Anterior cingulate cortex (tissue), 58 donors: Measurements from ENCODE around the gene KCP.
A peak's percentile ranks its signal among the peaks of the same experiment; 100 is the strongest.
"Not testable (repeated sequence)": the region's sequence is repeated elsewhere in the genome, so short reads cannot be mapped to it uniquely, and the experiment has no call there.

ENCODE experiments used
- DNase-seq, 58 donors: peaks; one replicate each; lab custom pipeline; 2025; lab: John Stamatoyannopoulos, UW

Gene KCP

GRCh38 chr7:128922496-128923410 lies 12.2 kb upstream of the KCP start:
- no peak for DNase-seq

DNA sequence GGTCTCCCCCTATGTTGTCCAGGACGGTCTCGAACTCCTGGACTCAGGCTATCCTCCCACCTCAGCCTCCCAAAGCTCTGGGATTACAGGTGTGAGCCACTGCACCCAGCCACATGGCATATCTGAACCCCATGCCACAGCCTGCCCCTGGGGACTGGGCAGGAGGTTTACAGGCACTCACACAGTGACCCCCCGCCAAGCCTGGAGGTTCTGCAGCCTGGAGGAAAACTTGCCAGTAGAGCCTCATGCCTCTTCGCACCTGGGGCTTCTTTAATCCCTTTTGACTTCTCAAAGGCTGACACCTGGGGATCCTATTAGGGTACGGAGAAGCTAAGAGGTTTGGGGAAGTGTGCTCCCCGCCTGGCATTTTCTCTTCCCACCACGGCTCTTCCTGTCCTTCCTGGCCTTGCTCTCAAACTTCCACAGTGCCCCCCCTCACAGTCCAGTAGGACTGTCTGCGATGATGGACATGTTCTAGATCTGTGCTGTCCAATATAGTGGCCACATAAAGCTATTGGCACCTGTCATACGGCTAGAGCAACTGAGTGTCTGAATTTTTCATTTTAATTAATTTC lies 11.4 kb upstream of the KCP start:
- DNase-seq = no peak

DNA sequence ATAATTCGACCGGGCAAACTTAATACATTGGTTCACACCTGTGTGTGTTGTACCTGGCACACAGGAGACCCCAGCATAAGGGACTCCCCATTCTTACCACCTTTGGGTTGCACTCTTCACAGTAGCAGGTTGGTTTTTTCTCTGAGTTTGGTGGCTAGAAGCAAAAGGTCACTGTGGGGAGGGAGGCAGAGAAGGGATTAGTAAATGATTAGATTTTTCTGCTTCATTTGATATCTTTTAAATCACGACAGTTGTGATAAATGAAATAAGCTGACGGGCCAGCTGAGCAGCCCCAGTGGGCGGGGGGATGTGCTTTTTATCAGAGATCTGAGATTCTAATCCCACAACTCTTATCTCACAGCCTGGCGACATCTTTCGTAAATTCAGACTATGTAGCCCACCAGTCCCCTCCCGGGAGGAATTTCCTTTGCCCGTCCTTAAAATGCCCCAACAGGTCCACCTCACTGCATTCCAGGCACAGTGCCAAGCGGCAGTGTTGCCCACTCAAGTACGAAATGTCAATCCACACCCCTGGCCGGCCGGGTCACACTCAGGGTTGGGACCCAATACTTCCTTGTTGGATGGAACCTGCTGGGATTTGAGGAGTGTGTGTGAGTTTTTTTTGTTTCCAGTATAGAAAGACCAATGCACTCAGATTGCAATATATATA lies 10.5 kb upstream of the KCP start:
- no peak for DNase-seq

GRCh38 chr7:128919881-128920799 lies 9.6 kb upstream of the KCP start:
- peak in 14 of 58 donors; percentile 16 to 68 (median 30) for DNase-seq

GRCh38 chr7:128919241-128919640 lies 8.7 kb upstream of the KCP start:
- DNase-seq = no peak

DNA sequence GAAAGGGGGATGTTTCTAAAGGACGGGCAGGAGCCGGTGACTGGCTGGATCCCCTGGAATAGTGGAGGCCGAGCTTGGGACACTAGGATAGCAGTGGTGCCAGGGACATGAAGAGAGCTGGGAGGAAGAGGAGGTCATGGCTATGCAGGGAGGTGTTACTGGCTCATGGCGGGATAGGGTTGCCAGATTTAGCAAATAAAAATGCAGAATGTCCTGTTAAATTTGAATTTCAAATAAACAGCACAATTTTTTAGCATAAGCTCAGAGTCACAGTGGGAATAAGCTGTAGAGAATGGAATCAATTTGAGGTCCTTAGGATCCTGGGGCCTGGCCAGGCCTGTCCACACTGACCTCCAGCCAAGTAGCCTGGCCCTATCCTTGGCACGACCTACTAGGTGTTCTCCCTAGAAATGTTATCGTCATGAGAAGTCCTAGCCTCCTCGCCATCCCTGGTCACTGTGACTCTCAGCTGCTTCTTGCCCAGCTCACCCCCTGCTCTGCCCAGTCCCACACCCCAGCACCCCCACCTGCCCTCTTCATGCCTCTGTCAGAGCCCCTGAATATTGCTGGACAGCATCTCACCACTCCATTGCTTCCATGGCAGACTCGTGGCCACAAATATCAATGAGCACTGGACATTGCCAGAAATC lies 7.6 kb upstream of the KCP start:
- peak in 1 of 58 donors; percentile 14 for DNase-seq

DNA sequence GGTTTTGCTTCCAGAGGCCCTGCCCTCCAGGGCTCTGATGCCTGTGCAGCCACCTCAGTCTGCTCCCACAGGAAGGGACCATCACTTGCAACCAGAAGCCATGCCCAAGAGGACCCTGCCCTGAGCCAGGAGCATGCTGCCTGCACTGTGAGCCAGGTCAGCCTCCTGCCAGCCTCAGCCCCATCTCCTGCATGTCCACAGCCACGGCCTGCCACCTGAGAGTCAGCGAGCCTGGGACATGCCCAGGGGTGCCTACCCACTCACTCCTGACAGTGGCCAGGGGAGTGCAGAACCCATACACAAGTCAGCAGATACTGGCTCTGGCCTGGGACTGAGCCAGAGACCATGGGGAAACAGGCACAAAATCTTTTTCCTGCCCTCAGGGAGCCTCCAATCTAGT lies 6.6 kb upstream of the KCP start:
- no peak for DNase-seq

DNA sequence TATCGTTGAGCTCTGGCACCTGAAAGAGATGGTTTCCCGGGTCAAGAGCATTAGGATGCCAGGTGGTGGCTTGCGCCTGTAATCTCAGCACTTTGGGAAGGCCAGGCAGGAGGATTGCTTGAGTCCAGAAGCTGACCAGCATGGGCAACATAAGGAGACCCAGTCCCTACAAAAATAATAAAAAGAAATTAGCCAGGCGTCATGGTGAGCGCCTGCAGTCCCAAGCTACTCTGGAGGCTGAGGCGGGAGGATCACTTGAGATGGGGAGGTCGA lies 6.1 kb upstream of the KCP start:
- no peak for DNase-seq

DNA sequence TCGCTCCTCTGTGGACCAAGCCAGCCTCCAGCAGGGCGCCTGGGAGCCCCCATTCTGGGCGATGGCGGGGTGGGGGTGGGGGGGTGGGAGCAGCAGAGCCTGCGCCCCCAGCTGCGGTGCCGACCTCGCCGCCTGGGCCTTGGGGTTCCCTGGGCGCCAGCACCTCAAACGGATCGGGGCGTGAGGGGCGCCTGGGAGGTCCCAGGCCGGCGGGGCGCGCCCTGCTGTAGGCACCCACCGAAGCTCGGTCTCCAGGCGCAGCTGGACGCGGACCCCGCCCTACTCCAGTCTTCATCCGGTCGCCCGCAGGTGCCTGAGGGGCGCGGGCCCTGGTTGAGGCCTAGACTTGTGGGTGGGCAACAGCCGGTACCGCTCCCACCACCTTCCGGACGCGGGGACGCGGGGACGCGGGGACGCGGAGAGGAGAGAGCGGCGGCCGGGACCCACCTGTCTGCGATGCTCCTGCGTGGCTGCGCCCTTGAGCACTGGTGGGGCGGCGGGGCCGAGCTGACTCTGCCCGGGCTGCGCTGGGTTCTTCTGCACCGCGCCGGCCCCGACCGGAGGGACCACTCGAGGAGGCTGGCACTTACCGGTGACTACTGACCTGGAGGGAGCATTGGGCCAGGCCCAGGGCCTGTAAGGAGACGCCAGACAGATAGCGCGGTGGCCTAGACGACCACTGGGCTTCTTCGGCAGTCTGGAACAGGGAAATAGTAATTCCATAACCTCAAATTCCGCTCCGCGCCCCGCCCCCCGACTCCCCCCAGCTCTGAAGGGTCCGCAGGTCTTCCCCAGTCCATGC lies 5.5 kb upstream of the KCP start:
- DNase-seq = no peak

DNA sequence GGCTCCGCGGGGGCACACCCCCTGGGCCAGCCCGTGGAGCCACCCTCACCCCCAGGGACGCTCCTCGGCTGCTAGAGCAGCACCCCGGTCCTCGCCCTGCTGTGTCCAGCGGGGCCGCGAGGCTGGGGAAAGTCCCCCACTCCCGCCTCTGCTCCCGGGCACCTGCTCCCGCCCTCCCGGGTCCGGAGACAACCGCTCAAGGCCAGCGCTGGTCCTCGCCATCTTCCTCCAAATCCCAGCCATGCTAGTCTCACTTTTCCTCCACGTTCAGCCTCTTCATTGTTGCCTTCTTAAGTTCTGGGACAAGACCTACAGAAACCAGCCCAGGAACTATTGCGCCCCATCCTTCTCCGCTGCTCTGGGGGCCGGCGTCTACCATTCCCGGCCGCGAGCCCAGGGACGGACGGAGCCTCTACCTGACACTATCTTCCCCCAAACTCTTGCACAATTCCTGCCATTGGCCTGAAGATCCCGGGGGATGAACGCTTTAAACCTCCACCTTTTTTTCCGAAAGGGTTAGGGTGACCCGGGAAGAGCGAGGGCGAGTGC lies 4.8 kb upstream of the KCP start:
- no peak for DNase-seq

DNA sequence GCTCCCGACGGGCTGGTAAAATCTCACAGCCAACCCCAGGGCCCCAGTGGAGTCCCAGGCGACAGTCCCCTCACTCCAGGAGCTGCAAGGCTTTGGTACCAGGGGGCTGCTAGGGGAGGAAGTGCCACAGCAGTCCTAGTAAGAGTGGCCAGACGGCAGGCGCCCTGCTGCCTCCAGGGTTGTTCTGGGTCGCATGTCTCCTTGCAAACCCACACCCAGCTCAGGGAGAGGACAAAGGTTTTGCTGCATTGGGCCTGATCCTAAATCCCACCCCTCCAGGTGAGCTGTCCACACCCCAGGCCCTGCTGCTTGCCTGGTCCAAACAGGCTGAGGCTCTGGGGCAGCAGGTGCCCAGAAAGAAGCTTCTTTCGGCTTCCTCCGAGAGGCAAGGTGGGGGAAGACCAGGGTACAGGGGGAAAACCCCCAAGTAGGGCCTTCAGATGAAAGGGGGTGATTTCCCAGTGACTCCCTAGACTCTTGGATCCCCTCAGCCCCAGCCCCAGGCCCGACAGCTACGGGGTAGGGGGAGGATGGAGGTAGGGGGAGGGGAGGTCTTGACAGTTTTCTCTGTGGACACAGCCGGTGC lies 4.2 kb upstream of the KCP start:
- DNase-seq = no peak

DNA sequence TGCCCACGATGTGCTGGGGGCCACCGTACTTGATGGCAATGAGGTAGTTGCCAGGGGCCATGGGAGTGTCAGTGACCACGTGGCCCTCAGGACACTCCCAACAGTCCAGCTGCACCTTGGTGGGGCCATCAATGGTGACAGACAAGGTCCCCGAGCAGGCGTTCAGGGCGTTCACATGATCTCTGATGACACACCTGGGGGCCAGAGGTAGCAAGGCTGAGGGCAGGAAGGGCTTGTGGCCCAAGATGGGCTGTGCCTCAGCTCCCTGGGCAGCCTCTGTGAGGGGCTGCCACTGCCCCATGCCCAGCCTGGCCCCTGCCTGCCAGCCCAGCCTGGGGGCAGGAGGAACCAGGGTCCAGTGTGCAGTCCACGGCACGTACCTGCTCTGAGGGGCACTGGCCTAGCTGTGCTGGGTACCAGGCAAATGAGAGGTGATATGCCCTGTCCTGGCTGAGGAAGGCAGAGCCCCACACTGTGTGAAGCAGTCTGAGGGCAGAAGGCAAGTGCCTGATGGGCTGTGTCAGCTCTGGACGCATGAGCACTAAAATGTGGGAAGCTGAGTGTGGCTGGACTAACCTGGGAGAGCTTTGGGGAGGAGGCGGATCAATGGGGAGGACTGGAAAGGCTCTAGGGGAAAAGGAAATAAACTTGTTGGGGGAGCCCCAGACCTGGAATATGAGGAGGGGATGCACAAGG lies 3.5 kb upstream of the KCP start:
- DNase-seq = no peak

DNA sequence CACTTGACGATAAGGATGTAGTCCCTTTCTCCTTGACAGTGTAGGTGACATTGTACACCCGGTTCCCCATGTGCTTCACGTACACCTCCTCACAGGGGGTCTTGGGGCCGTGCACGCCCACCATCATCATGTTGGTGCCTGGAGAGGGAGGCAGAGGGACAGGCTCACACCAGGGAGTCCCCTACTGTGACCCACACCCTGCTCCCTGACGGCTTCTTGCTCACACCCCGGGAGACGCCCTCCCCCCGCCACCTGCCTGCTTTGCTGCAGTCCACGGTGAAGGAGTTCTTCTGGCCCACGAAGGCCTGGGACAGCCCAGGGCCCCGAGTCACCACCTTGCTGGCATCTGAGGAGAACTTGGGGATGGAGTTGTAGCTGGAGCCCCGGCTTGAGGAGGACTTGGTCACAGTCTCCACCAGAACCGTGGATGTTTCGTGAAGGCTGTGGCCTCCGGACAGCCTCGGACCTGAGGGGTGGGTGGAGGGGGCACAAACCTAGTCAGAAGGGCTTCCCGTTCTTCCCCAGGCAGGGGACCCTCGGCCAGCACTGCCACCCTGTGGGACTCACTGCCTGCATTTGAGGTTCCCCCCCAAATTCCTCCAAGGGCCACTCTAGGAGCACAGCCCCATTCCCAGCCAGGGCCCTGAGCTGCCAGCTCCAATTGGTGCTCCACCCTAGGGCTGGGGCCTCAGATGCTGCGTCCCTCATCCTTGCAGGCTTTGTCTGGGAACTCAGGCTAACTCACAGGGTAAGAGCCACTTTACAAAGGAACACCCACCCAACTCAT lies 2.4 kb upstream of the KCP start:
- not testable (repeated sequence) for DNase-seq

DNA sequence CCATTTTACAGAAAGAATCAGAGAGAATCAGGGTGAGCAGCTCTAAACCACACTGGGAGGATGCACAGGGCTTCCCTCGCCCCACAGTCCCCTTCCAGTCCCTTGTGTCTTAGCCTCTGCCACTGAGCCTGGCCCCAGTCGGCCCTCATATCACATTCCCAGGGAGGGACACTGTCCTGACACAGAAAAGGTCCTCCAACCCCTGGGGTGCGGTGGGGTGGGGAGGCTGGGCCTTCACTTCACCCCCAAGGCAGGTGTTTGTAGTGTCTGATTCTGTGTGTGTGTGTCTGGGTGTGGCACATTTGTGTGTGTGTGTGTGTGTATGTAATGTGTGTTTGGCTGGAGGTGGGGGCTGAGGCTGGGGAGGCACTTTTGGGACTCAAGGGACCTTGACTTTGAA lies 1.8 kb upstream of the KCP start:
- DNase-seq = no peak

DNA sequence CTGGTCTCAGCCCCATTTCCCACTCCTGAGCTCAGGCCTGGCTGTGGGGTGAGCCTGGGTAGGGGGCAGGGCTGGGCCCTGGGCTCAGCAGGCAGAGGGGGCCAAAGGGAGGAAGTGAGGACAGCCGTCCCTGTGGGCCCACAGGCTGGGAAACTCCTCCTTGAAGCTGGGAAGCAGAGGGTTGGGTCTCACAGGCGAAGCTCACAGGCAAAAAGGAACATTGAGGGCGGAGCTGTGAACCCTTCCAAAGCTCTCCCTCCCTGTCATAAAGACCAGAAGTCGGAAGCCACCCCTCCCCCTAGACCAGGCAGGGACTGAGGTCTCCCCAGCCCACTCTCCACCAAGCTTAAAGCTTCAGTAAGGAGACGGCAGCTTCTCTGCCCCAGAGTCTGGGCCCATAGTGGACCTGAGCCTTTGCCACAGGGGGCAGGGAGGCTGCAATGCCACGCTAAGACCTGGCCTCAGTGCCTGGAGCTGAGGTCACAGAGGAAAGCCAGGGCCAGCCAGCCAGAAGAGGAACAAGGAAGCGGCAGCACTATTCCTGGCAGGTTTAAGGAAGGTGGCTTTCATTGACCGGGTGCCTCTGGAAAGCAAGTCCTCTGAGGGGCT lies 1.0 kb upstream of the KCP start:
- no peak for DNase-seq

DNA sequence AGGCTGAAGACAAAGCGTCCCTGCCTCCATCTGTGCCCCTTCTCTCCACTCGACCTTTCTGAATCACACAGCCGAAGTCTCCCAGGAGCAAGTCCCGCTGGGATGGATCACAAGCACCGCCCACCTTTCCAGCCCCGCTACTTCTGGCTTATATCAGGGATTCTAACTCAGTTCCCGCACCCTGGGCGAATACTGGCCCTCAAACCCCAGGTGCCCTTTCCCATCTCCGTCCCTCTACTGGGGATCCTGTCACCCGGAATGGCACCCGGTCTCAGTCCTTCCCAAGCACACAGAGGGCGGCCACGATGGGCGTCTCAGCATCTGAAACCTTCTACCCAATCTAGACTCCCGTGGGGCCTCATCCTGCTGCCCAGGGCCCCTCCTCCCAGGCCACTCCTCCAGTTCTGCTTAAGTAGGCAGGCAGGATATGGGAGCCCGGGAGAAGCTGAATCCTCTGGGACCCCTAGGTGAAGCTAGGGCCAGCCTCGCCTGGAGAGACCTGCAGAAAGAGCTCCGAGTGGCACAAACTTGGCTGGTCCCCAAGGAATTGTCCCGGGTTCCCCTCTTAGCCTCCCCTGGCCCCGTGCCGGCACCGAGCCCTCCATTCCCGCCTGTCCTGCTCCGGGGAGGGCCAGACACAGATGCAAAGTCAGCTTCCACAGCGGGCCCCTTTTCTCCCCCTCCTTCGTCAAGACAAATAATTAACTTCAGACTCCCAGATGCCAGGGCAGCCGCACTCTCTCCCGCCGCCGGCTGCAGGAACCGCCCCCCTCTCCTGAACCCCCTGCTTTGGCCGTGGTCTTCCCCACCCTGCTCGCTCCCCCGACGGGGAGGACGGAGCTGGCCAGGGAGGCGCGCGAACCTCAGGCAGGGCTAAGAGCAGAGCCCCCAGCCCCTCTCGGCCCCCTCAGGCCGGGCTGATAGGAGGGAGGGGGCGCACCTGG lies 612 bp downstream of the KCP start:
- no peak for DNase-seq
